Upper lobe of left lung (tissue), 4 donors: ENCODE measurements around the gene TMEM178B.

Source experiments
- CTCF ChIP-seq, 6 experiments: fragments of 450-650 bp in 4 of 6; fragments of 200-600 bp in 2 of 6; sonication (generic) in 2 of 6; IDR thresholded peaks; one replicate each; pipeline ENCODE4 v1.5.1; 2016 to 2019; ENCODE audit warnings: antibody characterized with exemption in 6 of 6
- POLR2A ChIP-seq, 4 donors: fragments of 450-650 bp; IDR thresholded peaks; one replicate each; pipeline ENCODE4 v1.5.1; 2016 to 2017; ENCODE audit warnings: antibody characterized with exemption in 4 of 4, mild to moderate bottlenecking in 2 of 4

- TF ChIP-seq CTCF (IDR thresholded peaks at IDR 0.05) (no peak), POLR2A (IDR thresholded peaks at IDR 0.05) (no peak)
Measured at GRCh38 chr7:141478845-141479244, 405.0 kb downstream of the TMEM178B start.
